ACC112 (cell line): ENCODE measurements around the gene ASB1.

Source experiments
- H2AFZ ChIP-seq: fragments of 200-600 bp; sonication (generic); one replicate; pipeline ENCODE4 v1.6.0; 2017; ENCODE audit warnings: antibody characterized with exemption, low read length; ENCODE audit not compliant: unreplicated experiment
- H3K27ac ChIP-seq: fragments of 200-600 bp; sonication (generic); 2 replicates; pipeline ENCODE4 v1.5.1; 2014; ENCODE audit warnings: low read depth, mild to moderate bottlenecking, antibody characterized with exemption, low read length, moderate library complexity
- H3K27me3 ChIP-seq: fragments of 200-600 bp; sonication (generic); 2 replicates; pipeline ENCODE4 v1.6.1; 2014; ENCODE audit warnings: mild to moderate bottlenecking, antibody characterized with exemption, low read length, moderate library complexity, mixed read lengths; ENCODE audit not compliant: insufficient read depth
- H3K36me3 ChIP-seq: fragments of 200-600 bp; sonication (generic); 2 replicates; pipeline ENCODE4 v1.6.1; 2016; ENCODE audit warnings: mild to moderate bottlenecking, antibody characterized with exemption, low read length, moderate library complexity, mixed read lengths; ENCODE audit not compliant: insufficient read depth
- H3K4me1 ChIP-seq: fragments of 200-600 bp; sonication (generic); one replicate; pipeline ENCODE4 v1.6.1; 2016; ENCODE audit warnings: low read length, mixed read lengths; ENCODE audit not compliant: insufficient read depth, unreplicated experiment, control insufficient read depth
- H3K4me3 ChIP-seq: fragments of 200-600 bp; sonication (generic); 2 replicates; pipeline ENCODE4 v1.5.1; 2014; ENCODE audit warnings: mild to moderate bottlenecking, low read depth, low read length
- H3K79me2 ChIP-seq: fragments of 200-600 bp; sonication (generic); one replicate; pipeline ENCODE4 v1.6.0; 2016; ENCODE audit warnings: low read length; ENCODE audit not compliant: control insufficient read depth, unreplicated experiment, insufficient read depth

The ASB1 gene

DNA sequence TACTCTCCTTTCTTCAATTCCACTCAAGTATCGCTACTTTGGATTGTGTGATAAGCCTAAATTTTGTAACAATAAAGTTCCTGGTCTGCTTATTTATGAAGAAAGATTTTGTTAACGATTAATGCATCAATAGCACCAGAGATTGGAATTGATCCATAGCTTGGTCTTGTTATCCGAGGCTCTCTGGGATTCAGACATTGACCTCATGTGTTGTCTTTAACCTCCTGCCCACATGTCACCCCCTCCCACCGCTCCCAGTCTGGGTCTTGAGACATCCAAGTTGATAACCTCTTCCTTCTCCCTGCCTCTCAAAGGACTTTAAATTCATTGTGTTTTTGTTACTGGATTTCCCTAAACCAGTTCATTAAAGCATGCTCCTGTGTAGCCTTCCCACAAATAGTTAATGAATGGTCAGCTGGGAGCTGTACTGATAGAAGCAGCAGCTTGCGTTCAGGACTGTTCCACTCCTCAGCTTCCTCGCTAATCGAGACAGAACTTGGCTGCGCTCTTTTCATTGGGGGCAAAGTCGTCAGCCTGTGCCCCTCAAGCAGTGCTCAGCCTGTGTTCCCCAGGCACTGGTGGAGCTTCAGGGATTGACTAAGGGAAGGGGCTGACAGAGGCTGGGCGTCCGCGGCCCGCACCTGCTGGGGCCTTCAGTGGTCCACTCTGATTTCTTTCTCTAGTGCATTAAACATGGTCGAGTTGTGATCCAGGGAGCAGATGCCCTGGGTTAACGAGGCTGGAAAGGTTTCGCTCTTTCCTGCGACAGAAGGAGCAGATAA is 18.9 kb downstream of the ASB1 start:
- Histone ChIP-seq H3K79me2 (peaks cover 85% of the 10 kb centered on the region), H3K27ac (no peak overlapping the region), H3K36me3 (peaks cover 53% of the 10 kb centered on the region), H2AFZ (no peak overlapping the region), H3K4me3 (no peak overlapping the region), H3K4me1 (peaks cover 46% of the 10 kb centered on the region), H3K27me3 (no peaks in the 10 kb centered on the region)

DNA sequence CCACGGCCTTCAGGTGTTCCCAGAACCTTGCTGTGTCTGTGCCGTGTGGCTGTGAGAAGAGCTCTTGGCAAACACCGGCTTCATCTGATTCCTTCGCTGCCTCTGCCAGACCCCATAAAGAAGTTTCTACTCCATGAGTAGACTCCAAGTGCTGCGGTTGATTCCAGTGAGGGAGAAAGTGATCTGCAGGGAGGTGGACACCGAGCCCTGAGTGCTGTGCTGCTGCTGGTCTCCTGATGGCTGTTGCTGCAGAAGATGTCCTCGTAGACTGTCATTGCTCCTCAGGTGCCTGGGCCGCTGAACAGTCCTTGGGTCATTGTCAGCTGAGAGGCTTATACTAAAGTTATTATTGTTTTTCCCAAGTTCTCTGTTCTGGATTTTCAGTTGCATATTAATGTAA is 19.6 kb downstream of the ASB1 start:
- Histone ChIP-seq H2AFZ (no peak overlapping the region), H3K79me2 (peaks cover 77% of the 10 kb centered on the region), H3K4me1 (peaks cover 38% of the 10 kb centered on the region), H3K27ac (no peak overlapping the region), H3K27me3 (no peaks in the 10 kb centered on the region), H3K36me3 (peaks cover 57% of the 10 kb centered on the region), H3K4me3 (no peak overlapping the region)

DNA sequence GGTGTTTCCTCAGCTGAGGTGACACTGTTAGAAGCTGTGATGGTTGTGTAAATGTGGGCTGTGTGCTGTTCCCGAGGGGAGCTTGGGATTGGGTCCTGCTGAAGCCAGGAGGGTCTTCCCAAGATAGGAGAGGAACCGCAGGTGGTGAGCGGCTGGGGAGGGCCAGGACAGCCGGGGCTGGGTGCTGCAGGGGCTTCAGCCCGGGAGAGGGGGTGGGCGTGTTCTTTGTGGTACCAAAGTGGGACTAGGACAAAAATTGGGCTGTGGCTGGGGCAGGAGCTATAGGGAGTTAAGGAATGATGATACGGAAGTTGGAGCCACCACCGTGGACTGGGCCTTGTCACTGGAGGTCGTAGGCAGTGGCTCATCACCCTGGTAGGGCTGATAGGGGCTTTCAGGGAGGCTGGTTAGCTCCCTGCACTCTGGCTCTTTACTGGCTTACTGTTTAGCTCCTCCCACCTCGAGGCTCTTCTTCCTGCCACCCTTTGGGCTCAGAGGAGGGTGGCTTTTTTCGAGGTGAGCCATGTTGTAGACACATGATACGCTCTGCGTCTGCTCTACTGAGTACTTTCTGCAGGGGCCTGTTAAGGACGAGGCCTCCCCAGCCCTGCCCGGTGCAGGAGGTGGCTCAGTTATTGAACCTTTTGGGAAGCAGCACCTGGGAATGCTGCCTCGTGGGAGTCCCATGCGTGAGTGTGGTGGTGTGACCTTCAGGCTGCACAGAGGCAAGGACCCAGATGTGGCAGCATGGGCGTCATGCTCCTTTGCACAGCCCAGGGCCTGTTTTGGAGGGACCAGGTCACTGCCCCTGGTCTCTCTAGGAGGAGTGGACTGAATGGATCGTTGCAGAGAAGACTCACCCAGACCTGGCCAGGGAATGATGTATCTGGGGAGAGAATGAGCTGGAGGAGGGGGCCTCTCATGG is 21.6 kb downstream of the ASB1 start:
- Histone ChIP-seq H3K4me3 (no peak overlapping the region), H3K36me3 (peaks cover 68% of the 10 kb centered on the region), H3K79me2 (peaks cover 59% of the 10 kb centered on the region), H2AFZ (no peak overlapping the region), H3K4me1 (peaks cover 21% of the 10 kb centered on the region), H3K27ac (no peak overlapping the region), H3K27me3 (no peaks in the 10 kb centered on the region)

DNA sequence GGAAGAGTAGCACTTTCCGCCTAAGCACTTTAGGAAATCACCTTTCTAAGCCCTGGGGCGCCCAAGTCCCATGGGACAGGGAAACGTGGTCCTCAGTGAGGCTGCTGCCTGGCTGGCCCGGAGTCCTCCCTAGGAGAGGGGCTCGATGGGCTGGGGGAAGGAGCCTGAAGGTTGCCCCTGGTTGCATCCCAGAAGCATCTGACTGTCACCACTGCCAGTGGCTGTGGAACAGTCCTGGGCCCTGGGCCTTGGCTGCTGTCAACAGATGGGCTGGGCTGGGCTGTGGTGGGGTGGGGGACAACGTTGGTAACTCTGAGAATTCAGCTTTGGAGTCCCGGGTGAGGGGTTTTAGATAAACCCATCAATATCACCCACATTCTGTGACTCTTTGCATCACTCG is 22.5 kb downstream of the ASB1 start:
- Histone ChIP-seq H3K27me3 (no peaks in the 10 kb centered on the region), H3K4me3 (no peak overlapping the region), H2AFZ (no peak overlapping the region), H3K4me1 (peaks cover 17% of the 10 kb centered on the region), H3K36me3 (peaks cover 65% of the 10 kb centered on the region), H3K27ac (peak overlapping the region; percentile 27; the same call in 1 of the 2 replicates), H3K79me2 (peaks cover 49% of the 10 kb centered on the region)

DNA sequence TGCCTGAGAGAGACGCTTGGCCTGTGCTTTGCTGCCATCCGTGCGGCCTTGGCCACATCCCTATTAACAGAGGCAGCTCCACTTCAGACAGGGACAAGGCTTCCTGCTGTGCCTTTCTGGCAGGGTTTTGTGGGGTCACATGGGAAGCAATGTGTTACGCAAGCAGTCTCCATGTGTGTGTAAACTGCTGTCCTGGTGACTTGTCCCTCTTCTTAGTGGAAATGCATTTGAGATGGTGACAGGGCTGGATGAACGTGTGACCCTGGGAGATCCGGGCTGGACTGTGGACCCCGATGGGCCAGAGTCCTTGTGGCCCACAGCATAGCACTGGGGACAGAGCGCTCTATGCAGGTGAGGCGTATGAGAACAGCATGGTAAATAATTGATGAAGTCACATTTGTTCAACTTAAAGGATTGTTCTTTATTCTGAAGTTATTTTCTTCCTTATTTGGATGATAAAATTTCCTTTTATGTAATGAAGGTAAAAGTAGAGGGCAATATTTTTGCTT is 23.2 kb downstream of the ASB1 start:
- Histone ChIP-seq H3K4me3 (no peak overlapping the region), H3K27ac (peak overlapping the region; percentile 27; the same call in 1 of the 2 replicates), H3K27me3 (no peaks in the 10 kb centered on the region), H3K36me3 (peaks cover 57% of the 10 kb centered on the region), H2AFZ (no peak overlapping the region), H3K4me1 (peaks cover 17% of the 10 kb centered on the region), H3K79me2 (peaks cover 44% of the 10 kb centered on the region)

DNA sequence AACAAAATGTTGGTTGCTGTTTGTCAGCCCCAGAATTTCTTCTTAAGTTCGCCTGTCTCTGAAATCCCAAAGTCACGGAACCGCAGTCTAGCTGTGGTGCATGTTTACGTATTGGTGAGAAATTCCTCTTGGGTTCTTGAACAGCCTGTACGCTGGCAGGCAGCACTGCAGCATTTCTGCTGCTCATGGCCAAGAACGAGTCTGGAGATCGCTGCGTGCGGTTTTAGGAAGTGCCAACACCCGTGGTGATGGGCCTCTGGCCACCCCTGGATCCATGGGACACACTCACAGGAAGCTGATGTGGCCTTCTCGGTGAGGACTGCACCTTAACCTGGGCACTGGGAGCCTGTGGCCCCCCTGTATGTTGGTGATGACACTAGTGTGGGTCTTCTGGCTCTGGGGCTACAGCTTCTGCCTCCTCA is 23.7 kb downstream of the ASB1 start:
- Histone ChIP-seq H3K27ac (no peak overlapping the region), H3K4me1 (peaks cover 17% of the 10 kb centered on the region), H3K36me3 (peaks cover 53% of the 10 kb centered on the region), H3K79me2 (peaks cover 41% of the 10 kb centered on the region), H3K4me3 (no peak overlapping the region), H2AFZ (no peak overlapping the region), H3K27me3 (no peaks in the 10 kb centered on the region)

DNA sequence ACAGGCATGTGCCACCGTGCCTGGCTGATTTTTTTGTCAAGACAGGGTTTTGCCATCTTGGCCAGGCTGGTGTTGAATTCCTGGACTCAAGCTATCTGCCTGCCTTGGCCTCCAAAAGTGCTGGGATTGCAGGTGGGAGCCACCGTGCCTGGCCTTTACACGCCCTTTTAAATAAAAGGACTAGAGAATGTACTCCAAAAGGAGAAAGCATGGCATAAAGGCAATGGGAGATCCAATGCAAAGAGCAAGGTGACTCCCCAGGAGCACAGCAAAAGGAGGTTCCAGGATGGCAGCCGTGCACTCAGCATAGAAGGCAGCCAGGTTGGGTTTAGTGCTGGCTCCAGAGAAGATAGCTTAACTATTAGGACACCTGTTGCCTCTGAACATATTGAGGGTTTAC is 27.1 kb downstream of the ASB1 start:
- Histone ChIP-seq H2AFZ (no peak overlapping the region), H3K36me3 (peaks cover 35% of the 10 kb centered on the region), H3K27me3 (no peaks in the 10 kb centered on the region), H3K79me2 (peaks cover 8% of the 10 kb centered on the region), H3K27ac (no peak overlapping the region), H3K4me3 (no peak overlapping the region), H3K4me1 (peaks cover 23% of the 10 kb centered on the region)

DNA sequence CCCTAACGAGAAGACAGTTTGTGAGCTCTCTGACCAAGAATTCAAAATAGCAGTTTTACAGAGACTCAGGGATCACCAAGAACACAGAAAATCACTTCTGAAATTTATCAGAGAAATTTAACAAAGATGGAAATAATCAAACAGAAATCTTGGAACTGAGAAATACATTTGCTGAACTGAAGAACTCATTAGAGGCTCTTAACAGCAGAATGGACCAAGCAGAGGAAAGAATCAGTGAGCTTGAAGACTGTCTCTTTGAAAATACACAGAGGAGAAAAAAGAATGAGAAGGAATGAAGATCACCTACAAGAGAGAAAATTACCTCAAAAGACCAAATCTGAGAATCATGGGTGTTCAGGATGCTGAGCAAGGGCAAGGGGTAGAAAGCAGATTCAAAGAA is 29.7 kb downstream of the ASB1 start:
- peaks cover 20% of the 10 kb centered on the region for H3K36me3 ChIP-seq
- H3K4me1 ChIP-seq = peaks cover 19% of the 10 kb centered on the region
- no peaks in the 10 kb centered on the region for H3K27me3 ChIP-seq
- no peak overlapping the region for H3K27ac ChIP-seq
- no peaks in the 10 kb centered on the region for H3K79me2 ChIP-seq
- H3K4me3 ChIP-seq = no peak overlapping the region
- no peak overlapping the region for H2AFZ ChIP-seq

DNA sequence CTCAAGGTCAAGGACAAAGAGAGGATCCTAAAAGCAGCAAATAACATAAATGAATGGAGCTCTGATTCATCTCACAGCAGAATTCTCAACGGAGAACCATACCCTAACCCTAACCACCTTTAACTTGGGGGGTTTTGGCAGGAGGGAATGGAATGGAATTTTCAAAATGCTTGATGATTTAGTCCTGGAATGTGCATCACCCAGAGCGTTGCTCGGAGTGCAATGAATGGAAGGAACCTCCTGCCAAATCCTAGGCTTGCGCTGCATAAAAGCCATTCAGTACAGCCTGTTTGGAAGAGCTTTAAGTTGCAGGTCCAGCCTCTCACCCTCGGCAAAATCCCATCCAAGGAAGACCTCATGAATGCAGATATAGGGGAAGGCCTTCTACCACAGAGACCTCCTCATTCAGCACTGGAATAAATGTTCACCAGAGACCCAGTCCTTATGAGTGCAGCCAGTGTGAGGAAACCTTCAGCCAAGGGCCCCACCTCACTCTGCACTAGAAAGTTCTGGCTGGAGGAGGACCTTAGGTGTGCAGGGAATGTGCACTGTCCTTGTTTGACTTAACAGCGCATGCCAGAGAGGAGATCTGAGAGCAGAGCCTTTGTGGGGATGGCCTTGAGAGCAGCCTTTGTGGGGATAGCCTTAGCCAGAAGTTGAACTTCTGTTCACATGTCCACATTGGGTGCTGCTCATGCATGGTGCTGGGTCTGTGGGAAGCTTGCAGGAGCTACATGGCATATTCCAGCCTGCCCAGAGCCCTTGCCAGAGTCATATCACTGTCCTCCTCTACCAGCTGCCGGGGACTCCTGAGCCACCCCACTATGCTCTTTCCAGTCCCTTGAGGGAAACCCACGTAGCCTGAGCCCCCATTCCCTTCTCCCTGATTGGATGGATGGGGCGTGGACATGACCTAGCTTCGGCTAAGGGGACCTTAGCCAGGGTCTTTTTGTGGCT is 30.5 kb downstream of the ASB1 start:
- Histone ChIP-seq H2AFZ (no peak overlapping the region), H3K4me1 (peaks cover 19% of the 10 kb centered on the region), H3K4me3 (no peak overlapping the region), H3K27me3 (no peaks in the 10 kb centered on the region), H3K79me2 (no peaks in the 10 kb centered on the region), H3K27ac (no peak overlapping the region), H3K36me3 (peaks cover 12% of the 10 kb centered on the region)

DNA sequence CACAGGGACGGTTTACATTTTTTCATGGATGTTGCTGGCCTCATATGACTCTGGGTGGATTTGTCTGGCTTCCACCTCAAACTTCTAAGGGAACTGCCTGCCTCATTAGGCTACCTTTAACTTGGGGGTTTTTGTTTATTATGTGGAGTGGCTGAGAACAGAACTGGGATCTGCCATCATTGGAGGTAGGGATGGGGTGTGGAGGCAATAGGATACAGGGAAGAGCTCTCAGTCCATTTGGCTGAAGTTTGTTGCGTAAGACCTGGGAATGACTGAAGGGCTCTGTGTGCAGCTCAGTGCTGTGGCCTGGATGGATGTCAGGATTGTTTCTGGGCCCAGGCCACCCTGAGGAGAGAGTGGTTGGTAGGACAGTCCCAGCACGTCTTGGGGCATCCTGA is 31.2 kb downstream of the ASB1 start:
- Histone ChIP-seq H3K4me1 (peaks cover 19% of the 10 kb centered on the region), H3K27me3 (no peaks in the 10 kb centered on the region), H3K79me2 (no peaks in the 10 kb centered on the region), H2AFZ (no peak overlapping the region), H3K27ac (no peak overlapping the region), H3K4me3 (no peak overlapping the region), H3K36me3 (peaks cover 6% of the 10 kb centered on the region; the same call in 1 of the 2 replicates)
